T-helper 2 cell treated with Interferon-gamma antibody and Interleukin-4, amounts not matched to agents 5 μg/mL and 100 μg/mL, for 36 hours (primary cell): Measurements from ENCODE around the gene DNAH17.
"Not testable (repeated sequence)": the region's sequence is repeated elsewhere in the genome, so short reads cannot be mapped to it uniquely, and the experiment has no call there.

Experiments used
- DNase-seq: peaks from one replicate; pipeline ENCODE4 v3.0.0; 2021; ENCODE audit warnings: low spot score
- H3K27ac Mint-ChIP-seq: one replicate; pipeline ENCODE4 v1.8.0; 2021; ENCODE audit warnings: mild to moderate bottlenecking, mixed read lengths
- H3K27me3 Mint-ChIP-seq: one replicate; pipeline ENCODE4 v1.8.0; 2021; ENCODE audit warnings: low read depth, mixed read lengths
- H3K36me3 Mint-ChIP-seq: one replicate; pipeline ENCODE4 v1.8.0; 2021; ENCODE audit warnings: low read depth, mixed read lengths
- H3K4me1 Mint-ChIP-seq: one replicate; pipeline ENCODE4 v1.8.0; 2021; ENCODE audit warnings: low read depth, mixed read lengths
- H3K4me3 Mint-ChIP-seq: one replicate; pipeline ENCODE4 v1.8.0; 2022; ENCODE audit warnings: mild to moderate bottlenecking, moderate library complexity, mixed read lengths
- H3K9me3 Mint-ChIP-seq: one replicate; pipeline ENCODE4 v1.8.0; 2021; ENCODE audit warnings: mixed read lengths

DNAH17 gene

GRCh38 chr17:78476149-78476548 is 101.0 kb downstream of the DNAH17 start:
- no peak for DNase-seq
- no peak overlapping the region for H3K4me3 Mint-ChIP-seq
- H3K4me1 Mint-ChIP-seq, result no peaks in the 10 kb centered on the region
- H3K27ac Mint-ChIP-seq, result no peak overlapping the region
- no peaks in the 10 kb centered on the region for H3K36me3 Mint-ChIP-seq
- H3K9me3 Mint-ChIP-seq, result no peaks in the 10 kb centered on the region
- H3K27me3 Mint-ChIP-seq, result no peaks in the 10 kb centered on the region

- no peaks in the 10 kb centered on the region for H3K4me1 Mint-ChIP-seq
- no peaks in the 10 kb centered on the region for H3K36me3 Mint-ChIP-seq
- H3K4me3 Mint-ChIP-seq, result no peak overlapping the region
- no peak overlapping the region for H3K27ac Mint-ChIP-seq
- no peaks in the 10 kb centered on the region for H3K27me3 Mint-ChIP-seq
- no peak for DNase-seq
- no peaks in the 10 kb centered on the region for H3K9me3 Mint-ChIP-seq
Observed at GRCh38 chr17:78475211-78475610, 102.0 kb downstream of the DNAH17 start.

DNA sequence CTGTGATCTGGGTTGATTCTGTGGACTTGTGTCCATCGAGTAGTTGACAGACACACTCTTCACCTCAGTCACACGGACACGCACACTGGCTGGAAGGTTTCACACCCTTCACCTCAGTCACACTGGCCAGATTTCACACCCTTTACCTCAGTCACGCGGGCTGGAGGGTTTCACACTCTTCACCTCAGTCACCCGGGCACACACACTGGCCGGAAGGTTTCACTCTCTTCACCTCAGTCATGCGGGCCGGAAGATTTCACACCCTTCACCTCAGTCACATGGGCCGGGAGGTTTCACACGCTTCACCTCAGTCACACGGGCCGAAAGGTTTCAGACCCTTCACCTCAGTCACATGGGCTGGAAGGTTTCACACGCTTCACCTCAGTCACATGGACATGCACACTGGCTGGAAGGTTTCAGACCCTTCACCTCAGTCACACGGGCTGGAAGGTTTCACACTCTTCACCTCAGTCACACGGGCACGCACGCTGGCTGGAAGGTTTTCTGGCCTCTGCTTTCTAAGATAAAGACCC is 102.5 kb downstream of the DNAH17 start:
- Mint-ChIP-seq H3K4me1 (no peaks in the 10 kb centered on the region), H3K9me3 (no peaks in the 10 kb centered on the region), H3K36me3 (no peaks in the 10 kb centered on the region), H3K27ac (no peak overlapping the region), H3K4me3 (no peak overlapping the region), H3K27me3 (no peaks in the 10 kb centered on the region)
- no peak for DNase-seq

DNA sequence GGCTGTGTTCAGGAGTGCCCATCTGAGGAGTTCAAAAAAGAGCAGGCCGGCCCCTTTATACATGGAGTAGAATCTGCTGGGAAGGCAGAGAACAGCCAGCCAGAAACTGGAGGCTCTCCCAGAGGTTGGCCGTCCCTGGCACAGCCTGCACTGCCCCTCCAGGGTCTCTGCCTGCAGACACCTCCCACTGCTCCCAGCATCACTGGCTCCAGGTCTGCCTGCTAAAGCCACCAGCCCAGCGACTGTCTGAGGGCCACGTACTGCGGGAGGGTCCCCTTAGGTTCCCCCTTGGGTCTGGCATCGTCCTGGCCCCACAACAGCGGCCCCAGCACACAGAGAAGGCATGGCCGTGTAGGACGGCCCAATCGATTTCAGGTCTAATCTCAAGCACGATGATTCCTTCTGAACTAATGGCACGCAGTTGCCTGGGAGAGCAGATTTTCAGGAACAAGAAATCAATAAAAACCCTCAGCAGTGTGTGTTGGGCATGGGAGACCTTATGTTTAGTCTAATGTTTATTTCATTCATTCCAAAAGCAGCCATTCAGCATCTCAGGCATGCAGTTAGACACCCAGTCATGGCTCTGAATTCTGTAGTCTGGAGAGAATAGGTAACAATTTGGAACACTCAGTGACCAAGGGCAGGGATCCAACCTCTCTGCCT is 103.1 kb downstream of the DNAH17 start:
- Mint-ChIP-seq H3K9me3 (no peaks in the 10 kb centered on the region), H3K27ac (no peak overlapping the region)

DNA sequence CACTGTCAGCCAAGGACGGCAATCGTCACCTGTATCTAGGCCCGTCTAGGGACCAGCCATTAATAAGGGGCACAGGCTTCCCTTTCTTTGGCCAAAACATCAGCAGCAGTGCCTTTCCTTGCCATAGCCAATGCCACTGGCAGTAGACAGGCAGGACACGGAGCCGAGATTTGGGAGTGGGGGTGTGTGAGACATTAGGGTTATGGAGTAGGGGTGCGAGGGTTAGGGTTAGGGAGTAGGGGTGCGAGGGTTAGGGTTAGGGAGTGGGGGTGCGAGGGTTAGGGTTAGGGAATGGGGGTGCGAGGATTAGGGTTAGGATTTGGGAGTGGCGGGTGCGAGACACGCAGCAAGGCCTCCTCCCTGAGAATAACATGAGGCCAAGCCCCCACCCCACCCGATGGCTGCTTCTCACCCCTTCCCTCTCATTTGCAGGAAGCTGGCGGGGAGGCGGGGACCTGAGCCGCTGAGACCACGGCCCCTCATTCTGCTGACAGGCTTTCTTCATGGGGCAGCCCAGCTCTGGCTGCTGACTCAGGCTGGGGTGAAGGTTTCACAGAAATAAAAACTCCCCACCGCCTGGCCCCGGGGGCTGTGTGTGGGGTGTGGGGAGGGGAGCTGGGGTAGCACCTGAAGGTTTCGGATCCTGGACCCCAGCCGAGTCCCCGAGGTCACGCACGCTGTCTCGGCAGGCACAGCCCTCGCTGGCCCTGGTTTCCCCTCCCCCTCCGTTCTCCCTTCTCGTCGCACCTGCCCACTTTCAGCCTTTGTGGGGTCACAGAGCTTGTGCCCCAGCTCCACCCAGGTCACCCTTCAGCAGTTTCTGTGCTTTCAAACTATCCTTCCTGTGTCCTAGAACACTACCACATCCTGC is 104.9 kb downstream of the DNAH17 start:
- no peaks in the 10 kb centered on the region for H3K36me3 Mint-ChIP-seq
- no peaks in the 10 kb centered on the region for H3K4me1 Mint-ChIP-seq
- H3K27me3 Mint-ChIP-seq, result no peaks in the 10 kb centered on the region
- H3K27ac Mint-ChIP-seq, result no peak overlapping the region
- H3K9me3 Mint-ChIP-seq, result no peaks in the 10 kb centered on the region
- DNase-seq, result no peak
- no peak overlapping the region for H3K4me3 Mint-ChIP-seq

More for the DNA sequence above, 103.1 kb downstream of the DNAH17 start:
- Mint-ChIP-seq H3K4me1 (no peaks in the 10 kb centered on the region), H3K36me3 (no peaks in the 10 kb centered on the region), H3K4me3 (no peak overlapping the region), H3K27me3 (no peaks in the 10 kb centered on the region)
- DNase-seq, result no peak

- no peak overlapping the region for H3K27ac Mint-ChIP-seq
- no peaks in the 10 kb centered on the region for H3K36me3 Mint-ChIP-seq
- no peaks in the 10 kb centered on the region for H3K9me3 Mint-ChIP-seq
- DNase-seq, result no peak
- no peaks in the 10 kb centered on the region for H3K4me1 Mint-ChIP-seq
- no peaks in the 10 kb centered on the region for H3K27me3 Mint-ChIP-seq
- no peak overlapping the region for H3K4me3 Mint-ChIP-seq
Observed at GRCh38 chr17:78471635-78472034, 105.6 kb downstream of the DNAH17 start.

GRCh38 chr17:78469443-78469842 is 107.8 kb downstream of the DNAH17 start:
- no peak overlapping the region for H3K4me3 Mint-ChIP-seq
- no peaks in the 10 kb centered on the region for H3K4me1 Mint-ChIP-seq
- H3K27ac Mint-ChIP-seq, result no peak overlapping the region
- no peak for DNase-seq
- no peaks in the 10 kb centered on the region for H3K9me3 Mint-ChIP-seq
- H3K36me3 Mint-ChIP-seq, result no peaks in the 10 kb centered on the region
- H3K27me3 Mint-ChIP-seq, result no peaks in the 10 kb centered on the region

- no peaks in the 10 kb centered on the region for H3K27me3 Mint-ChIP-seq
Observed at GRCh38 chr17:78468366-78468765, 108.8 kb downstream of the DNAH17 start.

GRCh38 chr17:78466786-78467715 is 110.1 kb downstream of the DNAH17 start:
- Mint-ChIP-seq H3K27me3 (no peaks in the 10 kb centered on the region), H3K4me1 (no peaks in the 10 kb centered on the region), H3K9me3 (no peaks in the 10 kb centered on the region), H3K4me3 (no peak overlapping the region), H3K27ac (no peak overlapping the region), H3K36me3 (no peaks in the 10 kb centered on the region)
- no peak for DNase-seq

More at GRCh38 chr17:78468366-78468765, 108.8 kb downstream of the DNAH17 start:
- Mint-ChIP-seq H3K27ac (no peak overlapping the region), H3K36me3 (no peaks in the 10 kb centered on the region), H3K9me3 (no peaks in the 10 kb centered on the region), H3K4me1 (no peaks in the 10 kb centered on the region), H3K4me3 (no peak overlapping the region)
- DNase-seq, result no peak

GRCh38 chr17:78466109-78466785 is 110.9 kb downstream of the DNAH17 start:
- H3K9me3 Mint-ChIP-seq, H3K36me3 Mint-ChIP-seq, H3K27me3 Mint-ChIP-seq, DNase-seq, H3K27ac Mint-ChIP-seq, H3K4me3 Mint-ChIP-seq, H3K4me1 Mint-ChIP-seq: not testable (repeated sequence)

GRCh38 chr17:78462148-78462547 is 115.0 kb downstream of the DNAH17 start:
- no peak for DNase-seq
- H3K4me3 Mint-ChIP-seq, result no peak overlapping the region
- no peaks in the 10 kb centered on the region for H3K27me3 Mint-ChIP-seq
- H3K4me1 Mint-ChIP-seq, result no peaks in the 10 kb centered on the region
- no peaks in the 10 kb centered on the region for H3K9me3 Mint-ChIP-seq
- H3K36me3 Mint-ChIP-seq, result no peaks in the 10 kb centered on the region
- H3K27ac Mint-ChIP-seq, result no peak overlapping the region

GRCh38 chr17:78461799-78462053 is 115.5 kb downstream of the DNAH17 start:
- Mint-ChIP-seq H3K36me3 (no peaks in the 10 kb centered on the region), H3K4me1 (no peaks in the 10 kb centered on the region), H3K9me3 (no peaks in the 10 kb centered on the region), H3K27me3 (no peaks in the 10 kb centered on the region), H3K4me3 (no peak overlapping the region), H3K27ac (no peak overlapping the region)
- no peak for DNase-seq

GRCh38 chr17:78460951-78461798 is 116.0 kb downstream of the DNAH17 start:
- Mint-ChIP-seq H3K4me1 (no peaks in the 10 kb centered on the region), H3K27ac (no peak overlapping the region), H3K27me3 (no peaks in the 10 kb centered on the region), H3K36me3 (no peaks in the 10 kb centered on the region), H3K9me3 (no peaks in the 10 kb centered on the region), H3K4me3 (no peak overlapping the region)
- DNase-seq, result no peak
